Erythroblast (primary cell): ENCODE data around the gene CAPN11.

Experiments
- GATA1 ChIP-seq: IDR thresholded peaks from 2 replicates; pipeline ENCODE4 v1.6.1; 2011; ENCODE audit warnings: low read depth, mild to moderate bottlenecking, control low read depth, low read length, moderate library complexity
- POLR2A ChIP-seq: IDR thresholded peaks from 2 replicates; pipeline ENCODE4 v1.6.1; 2011; ENCODE audit warnings: mild to moderate bottlenecking, low read length

DNA sequence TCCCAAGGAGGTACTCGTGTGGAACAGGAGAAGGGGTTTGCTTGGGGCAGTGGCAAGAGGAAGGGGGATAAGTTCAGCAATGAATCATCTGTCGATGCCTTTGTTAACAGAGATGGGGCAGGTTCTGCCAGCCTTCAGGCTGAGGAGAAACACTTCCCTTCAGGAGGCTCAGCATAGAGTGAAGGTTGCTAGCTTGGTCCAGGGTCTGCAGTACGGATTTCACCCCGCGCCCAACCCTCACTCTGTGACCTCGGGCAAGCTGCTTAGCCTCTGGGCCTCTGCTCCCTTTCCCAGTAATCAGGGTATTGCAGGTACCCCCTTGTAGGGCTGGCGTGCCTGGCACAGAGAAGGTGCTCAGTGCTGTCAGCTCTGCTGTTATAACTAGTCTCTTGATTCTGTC, 7.5 kb downstream of the CAPN11 start:
- TF ChIP-seq POLR2A: no peak
- no peak for TF ChIP-seq GATA1
